SKM-1 (cell line): ENCODE results near the gene LRRC8B.

Experiments
- DNase-seq: peaks from one replicate; lab custom pipeline; 2025; ENCODE audit not compliant: unreplicated experiment; lab: John Stamatoyannopoulos, UW

Gene LRRC8B

DNA sequence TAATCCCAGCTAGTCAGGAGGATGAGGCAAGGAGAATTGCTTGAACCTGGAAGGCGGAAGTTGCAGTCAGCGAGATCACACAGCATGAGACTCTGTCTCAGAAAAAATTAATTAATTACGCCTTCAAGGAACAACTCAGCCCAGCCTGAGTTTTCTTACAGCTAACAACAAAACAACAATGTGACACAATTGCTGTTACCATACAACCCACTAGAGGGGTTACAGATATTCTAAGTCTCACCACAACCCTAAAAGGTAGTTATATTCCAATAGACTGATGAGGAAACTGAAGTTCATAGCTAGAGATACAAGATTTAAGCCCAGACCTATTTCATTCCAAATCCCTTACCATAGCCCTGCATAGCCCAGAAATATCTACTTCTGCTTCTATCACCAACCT lies 105.4 kb downstream of the LRRC8B start:
- DNase-seq: no peak

- no peak for DNase-seq
Measured at GRCh38 chr1:89631816-89632656, 107.4 kb downstream of the LRRC8B start.

DNA sequence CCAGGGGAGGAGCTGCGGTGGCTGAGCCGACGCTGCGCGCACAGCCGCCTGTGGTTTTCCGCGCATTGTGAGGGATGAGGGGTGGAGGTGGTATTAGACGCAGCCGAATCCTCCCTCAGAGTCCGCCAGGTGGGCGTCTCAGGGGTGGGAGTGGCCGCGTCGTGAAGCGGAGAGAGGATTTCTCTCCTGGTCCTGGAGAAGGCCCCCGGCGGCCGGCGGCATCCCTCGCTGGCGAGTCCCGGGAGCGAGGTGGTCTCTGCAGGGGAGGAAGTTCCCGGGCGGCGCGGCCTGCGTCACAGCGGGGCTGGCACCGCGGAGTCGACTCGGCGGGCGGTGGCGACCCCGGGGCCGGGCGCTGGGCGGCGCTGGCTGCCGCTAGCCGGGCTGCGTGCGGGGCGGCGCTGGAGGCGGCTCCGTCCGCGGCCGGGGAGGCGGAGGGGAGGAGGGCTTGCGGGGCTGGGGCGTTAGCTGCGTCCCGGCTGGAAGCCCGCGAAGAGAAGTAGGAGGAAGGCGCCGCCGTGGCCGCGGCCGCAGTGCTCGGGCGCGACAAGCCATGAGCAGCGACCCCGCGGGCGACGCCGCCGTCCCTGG lies 108.1 kb downstream of the LRRC8B start, which contains the start of gene LRRC8C:
LRRC8C (plus strand) TSS at position 464 of the 591 bp plus-strand sequence. CDS start 53,354 bp downstream, outside the sequence.
- DNase-seq: peak; percentile 59

- no peak for DNase-seq
Measured at GRCh38 chr1:89633248-89633799, 108.7 kb downstream of the LRRC8B start.

GRCh38 chr1:89633800-89634625 lies 109.4 kb downstream of the LRRC8B start:
- DNase-seq: no peak

- DNase-seq: no peak
Measured at GRCh38 chr1:89635825-89636815, 111.5 kb downstream of the LRRC8B start.

GRCh38 chr1:89637496-89637895 lies 112.9 kb downstream of the LRRC8B start:
- DNase-seq: no peak

- no peak for DNase-seq
Measured at GRCh38 chr1:89640440-89640839, 115.8 kb downstream of the LRRC8B start.

- DNase-seq: no peak
Measured at GRCh38 chr1:89641781-89642180, 117.2 kb downstream of the LRRC8B start.

GRCh38 chr1:89643577-89643976 lies 118.9 kb downstream of the LRRC8B start:
- no peak for DNase-seq

DNA sequence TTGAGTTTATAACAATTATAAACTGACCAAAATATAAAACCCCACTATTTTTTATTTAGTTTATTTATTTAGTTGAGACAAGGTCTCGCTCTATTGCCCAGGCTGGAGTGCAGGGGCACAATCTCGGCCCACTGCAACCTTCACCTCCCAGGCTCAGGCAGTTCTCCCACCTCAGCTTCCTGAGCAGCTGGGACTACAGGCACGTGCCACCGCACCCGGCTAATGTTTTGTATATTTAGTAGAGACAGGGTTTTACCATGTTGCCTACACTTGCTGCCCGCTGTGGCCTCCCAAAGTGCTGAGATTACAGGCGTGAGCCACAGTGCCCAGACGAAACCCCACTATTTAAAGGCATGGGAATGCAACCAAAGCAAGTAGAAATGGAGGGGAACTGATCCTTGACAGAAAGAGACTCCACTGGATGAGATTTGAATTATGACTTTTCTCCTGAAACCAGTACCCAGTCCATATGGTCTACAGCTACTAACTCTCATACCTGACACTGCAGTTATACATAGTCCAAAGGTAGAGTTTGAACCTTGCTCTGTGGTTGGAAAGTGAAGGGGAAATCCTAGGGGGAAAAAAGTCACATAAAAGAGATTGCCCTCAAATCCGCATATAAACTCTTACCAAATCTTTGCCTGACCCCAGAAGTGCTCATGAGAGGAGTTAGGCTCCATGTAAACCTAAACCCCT lies 119.6 kb downstream of the LRRC8B start:
- no peak for DNase-seq

DNA sequence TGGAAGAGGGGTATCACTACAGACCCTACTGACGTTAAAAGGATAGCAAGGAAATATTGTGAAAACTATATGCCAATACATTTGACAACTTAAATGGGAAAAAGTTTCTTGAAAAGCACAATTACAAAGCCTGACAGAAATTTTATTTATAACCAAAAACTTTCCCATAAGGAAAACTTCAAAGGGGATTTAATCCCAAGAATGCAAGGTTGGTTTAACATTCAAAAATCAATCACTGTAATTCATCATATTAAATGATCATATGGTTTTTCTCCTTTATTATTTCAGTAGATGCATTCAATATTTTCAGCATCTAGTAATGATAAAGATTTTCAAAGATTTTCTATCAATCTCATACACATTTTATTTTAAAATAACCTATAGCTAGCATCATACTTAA lies 121.6 kb downstream of the LRRC8B start:
- DNase-seq: no peak
